Natural killer cell (primary cell): ENCODE data around the gene SCT. TPM values are rescaled to one million over a fixed set of nuclear protein-coding genes. Genes with fewer than 3 reads are reported as not detected.
A peak's percentile ranks its signal among the peaks of the same experiment; 100 is the strongest.

Experiments
- ATAC-seq, 3 donors: fragments of 150-1000 bp in 2 of 3; fragments of 200-7000 bp in 1 of 3; cut with Tn5 transposase; 1 replicate in 1 of 3; 2 replicates in 2 of 3; pipeline ENCODE4 v1.10.0; 2021; ENCODE audit warnings: mild to moderate bottlenecking in 2 of 3, moderate library complexity in 2 of 3
- DNase-seq, 2 donors: peaks; one replicate each; pipeline versions ENCODE4 v3.0.0 to v3.0.0-alpha.2; 2013 to 2021; ENCODE audit warnings: mixed read lengths in 1 of 2
- H3K27ac ChIP-seq: one replicate; pipeline ENCODE4 v1.5.1; 2013; ENCODE audit warnings: mild to moderate bottlenecking, low read length
- H3K27me3 ChIP-seq: one replicate; pipeline ENCODE4 v1.6.1; 2013; ENCODE audit warnings: low read length; ENCODE audit not compliant: control insufficient read depth, insufficient read depth
- H3K36me3 ChIP-seq: one replicate; pipeline ENCODE4 v1.6.1; 2013; ENCODE audit warnings: low read length; ENCODE audit not compliant: control insufficient read depth, insufficient read depth
- H3K4me1 ChIP-seq: one replicate; pipeline ENCODE4 v1.6.1; 2013; ENCODE audit warnings: low read length; ENCODE audit not compliant: control insufficient read depth, insufficient read depth
- H3K4me3 ChIP-seq: one replicate; pipeline ENCODE4 v1.5.1; 2013; ENCODE audit warnings: low read length
- H3K9me3 ChIP-seq: one replicate; pipeline ENCODE4 v1.6.1; 2013; ENCODE audit warnings: low read length; ENCODE audit not compliant: control insufficient read depth, insufficient read depth
- H3K27ac Mint-ChIP-seq, 2 donors: one replicate each; pipeline ENCODE4 v1.8.0; 2022; ENCODE audit warnings: mild to moderate bottlenecking in 2 of 2, mixed read lengths in 2 of 2, moderate library complexity in 1 of 2
- H3K27me3 Mint-ChIP-seq, 2 donors: one replicate each; pipeline ENCODE4 v1.8.0; 2022; ENCODE audit warnings: low read depth in 2 of 2, mixed read lengths in 2 of 2
- H3K36me3 Mint-ChIP-seq: one replicate; pipeline ENCODE4 v1.8.0; 2022; ENCODE audit warnings: mixed read lengths
- H3K4me1 Mint-ChIP-seq, 2 donors: one replicate each; pipeline ENCODE4 v1.8.0; 2022; ENCODE audit warnings: mixed read lengths in 2 of 2
- H3K4me3 Mint-ChIP-seq: one replicate; pipeline ENCODE4 v1.8.0; 2022; ENCODE audit warnings: mild to moderate bottlenecking, moderate library complexity, mixed read lengths
- H3K9me3 Mint-ChIP-seq, 2 donors: one replicate each; pipeline ENCODE4 v1.8.0; 2022; ENCODE audit warnings: mixed read lengths in 2 of 2
- CTCF ChIP-seq: fragments of 200-600 bp; IDR thresholded peaks from one replicate; pipeline ENCODE4 v1.8.0; 2022; ENCODE audit warnings: antibody characterized with exemption
- WGBS: methylation state at CpG from one replicate; pipeline ENCODE4 v1.1.7; 2013; ENCODE audit warnings: missing lambda C conversion rate; ENCODE audit not compliant: insufficient coverage; 5-methylcytosine and 5-hydroxymethylcytosine counted together
- intact Hi-C: fragments of 100-400 bp; cut with micrococcal nuclease; formaldehyde crosslinking; loops from one replicate; pipeline ENCODE4 v1.14.2; 2022
- total RNA-seq, 4 donors: library from RNA; stranded (reverse); fragments of 120-200 nt in 1 of 4; gene quantifications; one replicate each; pipeline versions ENCODE4 v1.2.3 to v1.2.4, GENCODE V29; 2013 to 2022

SCT gene
- total RNA-seq, 3 donors from 2014 or later (not counting 1 experiment from before 2014, with no cell fraction given), result not detected

- H3K4me3 Mint-ChIP-seq, result no peak overlapping the region
- intact Hi-C loops, result loop anchor here (5.0 to 10.0 kb wide), 2 partner anchors 42 to 106 kb away; partner anchors contain the start of gene PHRF1
- no peaks in the 10 kb centered on the region for H3K9me3 Mint-ChIP-seq
Measured at GRCh38 chr11:618856-619627, 7.9 kb downstream of the SCT start.

GRCh38 chr11:617912-618682 is 8.9 kb downstream of the SCT start:
- Mint-ChIP-seq H3K27ac (peak overlapping the region in 1 of 2 donors; percentile 47), H3K36me3 (no peaks in the 10 kb centered on the region), H3K4me3 (no peak overlapping the region), H3K27me3 (no peaks in the 10 kb centered on the region), H3K4me1 (peaks cover 0 to 17% of the 10 kb centered on the region in 2 donors), H3K9me3 (no peaks in the 10 kb centered on the region)
- Histone ChIP-seq H3K4me3 (no peak overlapping the region), H3K27me3 (no peaks in the 10 kb centered on the region), H3K4me1 (peaks cover 34% of the 10 kb centered on the region), H3K27ac (no peak overlapping the region), H3K36me3 (peaks cover 11% of the 10 kb centered on the region), H3K9me3 (no peaks in the 10 kb centered on the region)
- no peak for DNase-seq
- intact Hi-C loops, result loop anchor here (5.0 to 10.0 kb wide), 2 partner anchors 41 to 107 kb away; partner anchors contain the start of gene PHRF1
- TF ChIP-seq CTCF, result no peak
- WGBS, result 91% methylated on average over 25 of the region's 25 CpGs
- ATAC-seq, result no peak

More at GRCh38 chr11:618856-619627, 7.9 kb downstream of the SCT start:
- H3K4me1 Mint-ChIP-seq, result peaks cover 0 to 16% of the 10 kb centered on the region in 2 donors
- peak overlapping the region in 1 of 2 donors; percentile 47 for H3K27ac Mint-ChIP-seq
- no peaks in the 10 kb centered on the region for H3K9me3 ChIP-seq
- no peaks in the 10 kb centered on the region for H3K27me3 ChIP-seq
- H3K27me3 Mint-ChIP-seq, result peaks cover 0 to 3% of the 10 kb centered on the region in 2 donors
- H3K36me3 ChIP-seq, result peaks cover 6% of the 10 kb centered on the region
- H3K27ac ChIP-seq, result no peak overlapping the region
- no peaks in the 10 kb centered on the region for H3K36me3 Mint-ChIP-seq
- TF ChIP-seq CTCF, result no peak
- 92% methylated on average over 20 of the region's 24 CpGs for whole genome bisulfite sequencing
- peaks cover 26% of the 10 kb centered on the region for H3K4me1 ChIP-seq
- DNase-seq (no peak), ATAC-seq (no peak)
- no peak overlapping the region for H3K4me3 ChIP-seq

GRCh38 chr11:617199-617911 is 9.6 kb downstream of the SCT start:
- intact Hi-C loops, result loop anchor here (5.0 to 10.0 kb wide), 2 partner anchors 40 to 107 kb away; partner anchors contain the start of gene PHRF1
- TF ChIP-seq CTCF, result no peak
- DNase-seq (no peak), ATAC-seq (no peak)
- Mint-ChIP-seq H3K4me3 (no peak overlapping the region), H3K27me3 (no peaks in the 10 kb centered on the region), H3K27ac (peak overlapping the region in 1 of 2 donors; percentile 89), H3K4me1 (peaks cover 1 to 18% of the 10 kb centered on the region in 2 donors), H3K9me3 (no peaks in the 10 kb centered on the region), H3K36me3 (no peaks in the 10 kb centered on the region)
- WGBS, result 88% methylated on average over 57 of the region's 57 CpGs
- no peaks in the 10 kb centered on the region for H3K9me3 ChIP-seq
- H3K36me3 ChIP-seq, result peaks cover 18% of the 10 kb centered on the region
- H3K4me1 ChIP-seq, result peaks cover 39% of the 10 kb centered on the region
- H3K27ac ChIP-seq, result no peak overlapping the region
- H3K27me3 ChIP-seq, result no peaks in the 10 kb centered on the region
- H3K4me3 ChIP-seq, result no peak overlapping the region
